ENCODE data around the gene CCR5AS.
"Not testable (repeated sequence)": the region's sequence is repeated elsewhere in the genome, so short reads cannot be mapped to it uniquely, and the experiment has no call there.

CCR5AS gene

DNA sequence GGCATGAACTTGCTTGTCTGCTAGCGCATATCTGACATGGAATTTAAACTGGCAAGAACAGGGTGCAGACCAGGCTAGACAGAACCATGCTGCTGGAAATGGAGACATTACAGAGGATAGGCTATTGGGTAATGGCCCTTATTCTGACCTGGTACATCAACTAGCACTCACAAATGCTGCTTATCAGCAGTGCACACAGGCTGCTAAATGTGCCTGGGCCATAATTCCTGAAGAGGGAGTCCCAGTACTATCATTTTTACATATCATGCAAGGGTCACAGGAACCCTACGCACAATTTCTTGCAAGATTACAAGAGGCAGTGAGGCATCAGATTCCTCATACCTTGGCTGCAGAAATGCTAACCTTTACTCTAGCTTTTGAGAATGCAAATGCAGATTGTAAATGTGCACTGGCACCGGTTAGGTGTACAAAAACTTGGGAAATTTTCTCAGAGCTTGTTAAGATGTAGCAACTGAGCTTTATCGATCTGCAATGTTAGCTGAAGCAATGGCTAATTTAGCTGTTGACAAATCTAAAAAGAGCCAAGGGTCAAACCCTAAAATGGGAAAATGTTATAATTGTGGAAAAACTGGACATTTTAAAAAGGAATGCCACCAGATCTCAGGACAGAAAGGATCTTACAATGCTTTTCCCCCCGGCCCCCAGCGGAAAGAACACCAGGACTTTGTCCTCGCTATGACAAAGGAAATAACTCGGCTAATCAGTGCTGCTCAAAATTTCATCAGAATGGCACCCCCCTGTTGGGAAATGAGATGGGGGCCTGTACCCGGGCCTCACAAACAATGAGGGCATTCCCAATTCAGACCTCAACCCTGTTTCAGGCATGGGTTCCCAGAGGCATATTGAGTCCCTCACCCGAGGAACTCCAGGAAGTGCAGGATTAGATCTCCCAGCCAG, 21.3 kb upstream of the CCR5AS start:
- H3K27me3 Mint-ChIP-seq, result peaks cover 0 to 2% of the 10 kb centered on the region in 2 donors

GRCh38 chr3:46427404-46427803, 20.5 kb upstream of the CCR5AS start:
- Mint-ChIP-seq H3K9me3 (peaks cover 0 to 20% (median 9%) of the 10 kb centered on the region in 8 donors), H3K4me1 (peaks cover 5 to 14% (median 6%) of the 10 kb centered on the region in 4 donors)
- intact Hi-C loops (cut with micrococcal nuclease); H3K4me3 ChIP-seq (ENCODE audit: low read length in 2 of 2); POLR2A ChIA-PET (ENCODE audit: partially characterized antibody); H3K27ac Mint-ChIP-seq; H3K36me3 Mint-ChIP-seq; H3K4me1 ChIP-seq (ENCODE audit: insufficient read depth, low read length); CTCF ChIA-PET (ENCODE audit: partially characterized antibody); H3K9me3 ChIP-seq (ENCODE audit: control insufficient read depth in 1 of 2, low read length in 2 of 2); H3K27ac ChIP-seq (ENCODE audit: low read depth, low read length); H3K27me3 Mint-ChIP-seq; DNase-seq; H3K27me3 ChIP-seq (ENCODE audit: insufficient read depth, low read length); H3K4me3 Mint-ChIP-seq; H3K36me3 ChIP-seq (ENCODE audit: insufficient read depth, low read length): not testable (repeated sequence)

More for the DNA sequence above, 21.3 kb upstream of the CCR5AS start:
- no peaks in the 10 kb centered on the region for H3K9me3 ChIP-seq (ENCODE audit: control insufficient read depth in 1 of 2, low read length in 2 of 2)
- no peak overlapping the region for H3K4me3 ChIP-seq (ENCODE audit: low read length in 2 of 2)
- H3K4me1 Mint-ChIP-seq, result peaks cover 5 to 14% (median 6%) of the 10 kb centered on the region in 4 donors
- ChIA-PET POLR2A (ENCODE audit: partially characterized antibody) (no interaction called here), CTCF (ENCODE audit: partially characterized antibody) (no interaction called here)
- H3K4me3 Mint-ChIP-seq, result no peak overlapping the region
- H3K36me3 ChIP-seq (ENCODE audit: insufficient read depth, low read length), result no peaks in the 10 kb centered on the region
- H3K4me1 ChIP-seq (ENCODE audit: insufficient read depth, low read length), result peaks cover 4% of the 10 kb centered on the region
- H3K36me3 Mint-ChIP-seq, result peaks cover 0 to 2% of the 10 kb centered on the region in 2 donors
- H3K9me3 Mint-ChIP-seq, result peaks cover 0 to 27% (median 13%) of the 10 kb centered on the region in 8 donors
- H3K27me3 ChIP-seq (ENCODE audit: insufficient read depth, low read length), result no peaks in the 10 kb centered on the region
- intact Hi-C loops (cut with micrococcal nuclease), result no loop called here
- H3K27ac ChIP-seq (ENCODE audit: low read depth, low read length), result no peak overlapping the region
- DNase-seq, result no peak
- H3K27ac Mint-ChIP-seq, result no peak overlapping the region

GRCh38 chr3:46426476-46426875, 19.6 kb upstream of the CCR5AS start:
- CTCF ChIA-PET (ENCODE audit: partially characterized antibody), result interaction anchor here (1.5 kb wide), 1 partner anchor 12 kb away, joined by 3 read pairs; no protein-coding TSS in a partner anchor
- intact Hi-C loops (cut with micrococcal nuclease); H3K4me1 ChIP-seq (ENCODE audit: insufficient read depth, low read length); POLR2A ChIA-PET (ENCODE audit: partially characterized antibody); H3K27me3 Mint-ChIP-seq; H3K27me3 ChIP-seq (ENCODE audit: insufficient read depth, low read length); H3K4me3 ChIP-seq (ENCODE audit: low read length in 2 of 2); DNase-seq; H3K27ac ChIP-seq (ENCODE audit: low read depth, low read length); H3K4me3 Mint-ChIP-seq; H3K9me3 ChIP-seq (ENCODE audit: control insufficient read depth in 1 of 2, low read length in 2 of 2); H3K36me3 Mint-ChIP-seq; H3K36me3 ChIP-seq (ENCODE audit: insufficient read depth, low read length): not testable (repeated sequence)
- H3K4me1 Mint-ChIP-seq, result peaks cover 5 to 14% (median 6%) of the 10 kb centered on the region in 4 donors
- peaks cover 0 to 11% (median 4%) of the 10 kb centered on the region in 8 donors for H3K9me3 Mint-ChIP-seq
- H3K27ac Mint-ChIP-seq, result peak overlapping the region in 1 of 7 donors; percentile 31

DNA sequence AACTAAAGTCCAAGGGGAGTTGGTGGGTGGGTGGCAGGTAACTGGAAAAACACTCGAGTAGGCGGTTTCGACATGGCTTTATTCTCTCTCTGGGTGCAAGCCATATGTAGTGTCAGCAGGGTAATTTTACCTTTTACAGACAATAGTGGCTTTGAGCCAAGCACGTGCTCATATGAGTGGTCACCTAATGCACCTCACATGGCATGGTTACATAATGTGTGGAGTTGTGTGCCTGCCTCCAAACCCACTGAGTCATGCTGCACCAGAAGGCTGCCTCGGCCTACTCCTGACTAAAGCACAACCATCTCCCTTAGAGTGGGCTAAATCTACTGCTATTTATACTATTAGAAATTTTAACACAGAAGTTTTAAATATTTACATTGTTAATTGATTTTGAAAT, 16.7 kb upstream of the CCR5AS start:
- Histone ChIP-seq H3K36me3 (ENCODE audit: insufficient read depth, low read length) (no peaks in the 10 kb centered on the region), H3K9me3 (ENCODE audit: control insufficient read depth in 1 of 2, low read length in 2 of 2) (no peaks in the 10 kb centered on the region), H3K4me1 (ENCODE audit: insufficient read depth, low read length) (no peaks in the 10 kb centered on the region), H3K4me3 (ENCODE audit: low read length in 2 of 2) (no peak overlapping the region), H3K27me3 (ENCODE audit: insufficient read depth, low read length) (no peaks in the 10 kb centered on the region), H3K27ac (ENCODE audit: low read depth, low read length) (no peak overlapping the region)
- H3K9me3 Mint-ChIP-seq, result no peaks in the 10 kb centered on the region
- intact Hi-C loops (cut with micrococcal nuclease), result no loop called here
- ChIA-PET POLR2A (ENCODE audit: partially characterized antibody) (no interaction called here), CTCF (ENCODE audit: partially characterized antibody) (interaction anchor here (0.8 to 1.8 kb wide), 2 partner anchors 27 to 119 kb away, joined by 3 to 6 read pairs; no protein-coding TSS in a partner anchor)
- no peak for DNase-seq
- peaks cover 5 to 14% (median 6%) of the 10 kb centered on the region in 4 donors for H3K4me1 Mint-ChIP-seq
- H3K27ac Mint-ChIP-seq, result no peak overlapping the region
- H3K27me3 Mint-ChIP-seq, result no peaks in the 10 kb centered on the region
- H3K4me3 Mint-ChIP-seq, result no peak overlapping the region
- no peaks in the 10 kb centered on the region for H3K36me3 Mint-ChIP-seq

GRCh38 chr3:46422617-46423016, 15.8 kb upstream of the CCR5AS start:
- H3K27ac ChIP-seq (ENCODE audit: low read depth, low read length), result no peak overlapping the region
- ChIA-PET CTCF (ENCODE audit: partially characterized antibody) (no interaction called here), POLR2A (ENCODE audit: partially characterized antibody) (no interaction called here)
- H3K36me3 ChIP-seq (ENCODE audit: insufficient read depth, low read length), result no peaks in the 10 kb centered on the region
- H3K9me3 Mint-ChIP-seq, result no peaks in the 10 kb centered on the region
- H3K4me1 ChIP-seq (ENCODE audit: insufficient read depth, low read length), result no peaks in the 10 kb centered on the region
- no peak overlapping the region for H3K4me3 Mint-ChIP-seq
- H3K27ac Mint-ChIP-seq, result no peak overlapping the region
- no peak for DNase-seq
- H3K27me3 Mint-ChIP-seq, result no peaks in the 10 kb centered on the region
- H3K4me3 ChIP-seq (ENCODE audit: low read length in 2 of 2), result no peak overlapping the region
- H3K4me1 Mint-ChIP-seq, result peaks cover 5 to 14% (median 6%) of the 10 kb centered on the region in 4 donors
- no peaks in the 10 kb centered on the region for H3K36me3 Mint-ChIP-seq
- no peaks in the 10 kb centered on the region for H3K27me3 ChIP-seq (ENCODE audit: insufficient read depth, low read length)
- intact Hi-C loops (cut with micrococcal nuclease), result no loop called here
- H3K9me3 ChIP-seq (ENCODE audit: control insufficient read depth in 1 of 2, low read length in 2 of 2), result no peaks in the 10 kb centered on the region

GRCh38 chr3:46420931-46421330, 14.1 kb upstream of the CCR5AS start:
- ChIA-PET POLR2A (ENCODE audit: partially characterized antibody) (no interaction called here), CTCF (ENCODE audit: partially characterized antibody) (no interaction called here)
- H3K4me1 ChIP-seq (ENCODE audit: insufficient read depth, low read length), result no peaks in the 10 kb centered on the region
- no peak overlapping the region for H3K4me3 ChIP-seq (ENCODE audit: low read length in 2 of 2)
- no peaks in the 10 kb centered on the region for H3K36me3 ChIP-seq (ENCODE audit: insufficient read depth, low read length)
- H3K9me3 Mint-ChIP-seq, result no peaks in the 10 kb centered on the region
- no peak overlapping the region for H3K4me3 Mint-ChIP-seq
- no peak overlapping the region for H3K27ac ChIP-seq (ENCODE audit: low read depth, low read length)
- H3K9me3 ChIP-seq (ENCODE audit: control insufficient read depth in 1 of 2, low read length in 2 of 2), result no peaks in the 10 kb centered on the region
- peaks cover 0 to 2% (median 0%) of the 10 kb centered on the region in 4 donors for H3K4me1 Mint-ChIP-seq
- no peaks in the 10 kb centered on the region for H3K27me3 Mint-ChIP-seq
- no peaks in the 10 kb centered on the region for H3K36me3 Mint-ChIP-seq
- no peak overlapping the region for H3K27ac Mint-ChIP-seq
- no peaks in the 10 kb centered on the region for H3K27me3 ChIP-seq (ENCODE audit: insufficient read depth, low read length)
- DNase-seq, result no peak
- intact Hi-C loops (cut with micrococcal nuclease), result no loop called here

DNA sequence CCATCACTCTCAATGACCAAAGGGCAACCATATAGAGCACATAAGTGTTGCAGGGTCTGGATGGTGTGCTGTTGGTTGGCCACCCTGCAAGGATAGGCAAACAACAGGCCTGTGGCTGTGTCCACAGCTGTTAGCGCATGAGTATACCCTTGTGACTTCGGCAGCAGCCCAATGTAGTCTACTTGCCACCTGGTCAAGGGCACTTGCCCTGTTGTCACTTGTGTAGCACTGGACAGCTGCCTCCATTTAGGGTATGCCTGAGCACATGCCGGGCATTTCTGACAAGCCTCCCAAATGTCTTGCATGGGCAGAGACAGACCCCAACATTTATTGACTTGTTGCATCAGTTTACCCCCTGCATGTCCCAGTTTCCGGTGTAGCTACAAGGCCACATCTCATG, 12.9 kb upstream of the CCR5AS start:
- Histone ChIP-seq H3K27ac (ENCODE audit: low read depth, low read length) (no peak overlapping the region), H3K36me3 (ENCODE audit: insufficient read depth, low read length) (no peaks in the 10 kb centered on the region), H3K4me1 (ENCODE audit: insufficient read depth, low read length) (no peaks in the 10 kb centered on the region), H3K27me3 (ENCODE audit: insufficient read depth, low read length) (no peaks in the 10 kb centered on the region), H3K9me3 (ENCODE audit: control insufficient read depth in 1 of 2, low read length in 2 of 2) (no peaks in the 10 kb centered on the region), H3K4me3 (ENCODE audit: low read length in 2 of 2) (no peak overlapping the region)
- Mint-ChIP-seq H3K36me3 (no peaks in the 10 kb centered on the region), H3K4me1 (peaks cover 0 to 3% (median 0%) of the 10 kb centered on the region in 4 donors), H3K4me3 (no peak overlapping the region), H3K9me3 (no peaks in the 10 kb centered on the region), H3K27me3 (no peaks in the 10 kb centered on the region), H3K27ac (no peak overlapping the region)
- POLR2A ChIA-PET (ENCODE audit: partially characterized antibody), result no interaction called here
- CTCF ChIA-PET (ENCODE audit: partially characterized antibody), result no interaction called here
- intact Hi-C loops (cut with micrococcal nuclease), result no loop called here
- no peak for DNase-seq
